GM23248 (cell line): ENCODE measurements around the gene R3HDM2. TPM values are rescaled to one million over a fixed set of nuclear protein-coding genes. Genes with fewer than 3 reads are reported as not detected.

Experiments used
- DNase-seq: peaks from one replicate; pipeline ENCODE4 v3.0.0-alpha.2; 2015
- H2AFZ ChIP-seq: fragments of 200-600 bp; sonication (generic); 2 replicates; pipeline ENCODE4 v1.6.1; 2016; ENCODE audit warnings: antibody characterized with exemption
- H3F3A ChIP-seq: fragments of 200-600 bp; sonication (generic); 2 replicates; pipeline ENCODE4 v1.6.1; 2016; ENCODE audit warnings: mild to moderate bottlenecking, antibody characterized with exemption, mixed run types; ENCODE audit not compliant: insufficient read depth
- H3K27ac ChIP-seq: fragments of 200-600 bp; sonication (generic); 2 replicates; pipeline ENCODE4 v1.5.1; 2016; ENCODE audit warnings: mild to moderate bottlenecking
- H3K27me3 ChIP-seq: fragments of 200-600 bp; sonication (generic); replicated peaks from 2 replicates; pipeline ENCODE4 v1.6.1; 2016; ENCODE audit warnings: mild to moderate bottlenecking; ENCODE audit not compliant: insufficient read depth
- H3K36me3 ChIP-seq: fragments of 200-600 bp; sonication (generic); 2 replicates; pipeline ENCODE4 v1.6.1; 2016; ENCODE audit warnings: low read depth, mild to moderate bottlenecking
- H3K4me1 ChIP-seq: fragments of 200-600 bp; sonication (generic); 2 replicates; pipeline ENCODE4 v1.6.1; 2016; ENCODE audit warnings: mild to moderate bottlenecking; ENCODE audit not compliant: insufficient read depth
- H3K4me2 ChIP-seq: fragments of 200-600 bp; sonication (generic); one replicate; pipeline ENCODE4 v1.6.1; 2016; ENCODE audit warnings: mild to moderate bottlenecking; ENCODE audit not compliant: unreplicated experiment
- H3K4me3 ChIP-seq: fragments of 200-600 bp; sonication (generic); 2 replicates; pipeline ENCODE4 v1.5.1; 2016; ENCODE audit warnings: mild to moderate bottlenecking
- H3K79me2 ChIP-seq: fragments of 200-600 bp; sonication (generic); 2 replicates; pipeline ENCODE4 v1.6.1; 2016; ENCODE audit warnings: mild to moderate bottlenecking; ENCODE audit not compliant: insufficient read depth
- H3K9ac ChIP-seq: fragments of 200-600 bp; sonication (generic); 2 replicates; pipeline ENCODE4 v1.6.1; 2016; ENCODE audit warnings: mild to moderate bottlenecking
- H3K9me2 ChIP-seq: fragments of 200-600 bp; sonication (generic); 2 replicates; pipeline ENCODE4 v1.6.1; 2016; ENCODE audit warnings: mixed run types, mild to moderate bottlenecking, moderate library complexity; ENCODE audit not compliant: insufficient read depth
- H3K9me3 ChIP-seq: fragments of 200-600 bp; sonication (generic); one replicate; pipeline ENCODE4 v1.6.1; 2017; ENCODE audit warnings: low read depth
- H4K20me1 ChIP-seq: fragments of 200-600 bp; sonication (generic); 2 replicates; pipeline ENCODE4 v1.6.0; 2016; ENCODE audit not compliant: insufficient read depth
- EZH2 ChIP-seq: fragments of 200-600 bp; sonication (generic); IDR thresholded peaks from 2 replicates; pipeline ENCODE4 v1.6.1; 2018; ENCODE audit warnings: antibody characterized with exemption, mild to moderate bottlenecking; ENCODE audit not compliant: insufficient read depth, poor library complexity, severe bottlenecking
- EZH2phosphoT487 ChIP-seq: fragments of 200-600 bp; sonication (generic); IDR thresholded peaks from 2 replicates; pipeline ENCODE4 v1.6.1; 2018; ENCODE audit warnings: antibody characterized with exemption, moderate library complexity, mild to moderate bottlenecking, low read depth; ENCODE audit not compliant: insufficient read depth
- WGBS, 2 experiments: methylation state at CpG; one replicate each; pipeline ENCODE4 v1.1.6; 2015 to 2017; ENCODE audit warnings: low lambda C conversion rate in 2 of 2, low coverage in 1 of 2; ENCODE audit errors: missing lambda C conversion rate in 2 of 2; 5-methylcytosine and 5-hydroxymethylcytosine counted together
- in situ Hi-C: fragments of 300-500 bp; cut with MboI; formaldehyde crosslinking; loops from 2 replicates; pipeline ENCODE4 v1.15.0; 2020
- polyA plus RNA-seq: library from polyadenylated mRNA; unstranded; fragments of >200 nt; fragmentation: Nextera tagmentation; extraction: Ambion mirVana; gene quantifications from 2 replicates; pipeline ENCODE4 v1.2.1, GENCODE V29; 2016
- total RNA-seq: library from RNA; depleted of rRNA; stranded (reverse); fragments of >200 nt; shearing (Covaris generic); gene quantifications from 2 replicates; pipeline ENCODE4 v1.2.3, GENCODE V29; 2014

R3HDM2 gene
- total and polyA plus RNA-seq, 2 experiments from 2014 or later, result 16.9 to 17.0 TPM

DNA sequence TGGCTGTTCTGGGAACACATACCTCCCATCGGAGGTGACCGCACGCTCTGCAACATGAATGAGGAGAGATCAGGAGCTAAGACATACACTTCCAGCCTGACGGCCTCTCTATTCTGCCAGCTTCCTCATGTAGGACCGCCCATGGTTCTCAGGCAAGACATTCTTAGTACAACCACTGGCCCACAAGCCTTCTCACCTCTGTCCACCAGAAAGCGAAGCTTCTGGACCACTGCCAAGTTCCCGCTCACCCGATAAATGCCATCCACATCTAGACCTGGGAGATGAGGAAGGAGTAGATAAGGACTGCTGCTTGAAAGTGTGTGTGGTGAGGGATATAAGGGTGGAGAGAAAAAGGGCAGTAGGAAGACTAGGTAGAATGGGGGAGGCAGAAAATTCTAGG lies 43.6 kb upstream of the R3HDM2 start:
- no peak overlapping the region for H3K27ac ChIP-seq
- no peaks in the 10 kb centered on the region for H3F3A ChIP-seq
- H3K79me2 ChIP-seq, result no peaks in the 10 kb centered on the region
- in situ Hi-C loops, result no loop called here
- no peaks in the 10 kb centered on the region for H4K20me1 ChIP-seq
- DNase-seq, result no peak
- peaks cover 46% of the 10 kb centered on the region for H3K27me3 ChIP-seq
- H3K4me2 ChIP-seq, result no peak overlapping the region
- no peak overlapping the region for H2AFZ ChIP-seq
- no peak overlapping the region for H3K4me3 ChIP-seq
- H3K9me2 ChIP-seq, result no peaks in the 10 kb centered on the region
- H3K36me3 ChIP-seq, result no peaks in the 10 kb centered on the region
- TF ChIP-seq EZH2phosphoT487 (no peak), EZH2 (no peak)
- H3K4me1 ChIP-seq, result no peaks in the 10 kb centered on the region
- no peaks in the 10 kb centered on the region for H3K9me3 ChIP-seq
- H3K9ac ChIP-seq, result no peak overlapping the region
- WGBS, 2 experiments, result 90 to 93% methylated on average over 8 of the region's 8 CpGs

DNA sequence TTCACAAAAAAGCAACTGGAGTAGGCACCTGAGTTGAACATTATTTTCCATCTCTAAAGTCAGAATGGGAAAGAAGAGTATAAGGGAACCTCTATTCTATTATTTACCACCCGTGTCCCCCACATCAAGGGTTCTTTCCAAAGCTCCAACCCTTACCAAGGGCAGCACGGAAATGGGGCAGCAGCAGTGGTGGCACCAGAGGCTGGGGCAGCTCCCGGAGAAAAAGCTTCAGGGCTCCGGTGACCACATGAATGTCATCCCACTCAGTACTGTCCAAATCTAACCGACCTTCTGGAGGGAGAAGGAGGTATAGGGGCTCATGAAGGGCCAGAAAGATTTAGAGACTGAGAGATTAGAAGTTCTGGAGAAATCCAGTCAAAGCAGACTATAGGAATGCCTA lies 43.0 kb upstream of the R3HDM2 start:
- no peak overlapping the region for H2AFZ ChIP-seq
- H3K9me3 ChIP-seq, result no peaks in the 10 kb centered on the region
- WGBS, 2 experiments, result 58 to 63% methylated on average over 5 of the region's 5 CpGs
- no peak for DNase-seq
- H3K27ac ChIP-seq, result no peak overlapping the region
- no peaks in the 10 kb centered on the region for H3K79me2 ChIP-seq
- H3F3A ChIP-seq, result no peaks in the 10 kb centered on the region
- H3K4me3 ChIP-seq, result no peak overlapping the region
- no peak for TF ChIP-seq EZH2
- no peak for TF ChIP-seq EZH2phosphoT487
- in situ Hi-C loops, result no loop called here
- no peaks in the 10 kb centered on the region for H3K36me3 ChIP-seq
- no peak overlapping the region for H3K4me2 ChIP-seq
- no peaks in the 10 kb centered on the region for H3K9me2 ChIP-seq
- H3K9ac ChIP-seq, result no peak overlapping the region
- H3K4me1 ChIP-seq, result no peaks in the 10 kb centered on the region
- H3K27me3 ChIP-seq, result peaks cover 46% of the 10 kb centered on the region
- H4K20me1 ChIP-seq, result no peaks in the 10 kb centered on the region

DNA sequence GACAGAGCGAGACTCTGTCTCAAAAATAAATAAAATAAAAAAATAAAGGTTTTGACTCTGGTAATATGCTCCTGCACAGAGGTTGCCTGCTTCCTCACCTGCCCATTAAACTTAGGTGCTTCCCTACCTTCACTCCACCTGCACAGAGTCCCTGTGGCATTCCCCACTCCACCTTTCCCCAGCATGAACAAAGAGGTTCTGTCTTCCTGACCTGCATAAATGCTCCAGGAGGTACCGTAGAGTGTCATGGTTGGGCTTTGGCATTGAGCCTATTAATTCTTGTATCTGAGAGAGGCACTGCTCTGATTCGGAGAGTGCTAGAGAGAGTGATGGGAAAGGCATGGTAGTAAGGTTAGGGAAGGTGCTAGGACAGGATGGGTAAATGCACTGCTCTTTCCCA lies 42.5 kb upstream of the R3HDM2 start:
- no peak overlapping the region for H3K27ac ChIP-seq
- DNase-seq, result no peak
- H3K79me2 ChIP-seq, result no peaks in the 10 kb centered on the region
- H3K27me3 ChIP-seq, result peaks cover 46% of the 10 kb centered on the region
- H2AFZ ChIP-seq, result no peak overlapping the region
- no peaks in the 10 kb centered on the region for H4K20me1 ChIP-seq
- H3K36me3 ChIP-seq, result no peaks in the 10 kb centered on the region
- no peaks in the 10 kb centered on the region for H3K4me1 ChIP-seq
- H3F3A ChIP-seq, result no peaks in the 10 kb centered on the region
- WGBS, 2 experiments, result 24 to 29% methylated on average over 3 of the region's 3 CpGs
- no peak overlapping the region for H3K4me2 ChIP-seq
- no peaks in the 10 kb centered on the region for H3K9me3 ChIP-seq
- in situ Hi-C loops, result no loop called here
- TF ChIP-seq EZH2phosphoT487 (no peak), EZH2 (no peak)
- H3K9me2 ChIP-seq, result no peaks in the 10 kb centered on the region
- H3K9ac ChIP-seq, result no peak overlapping the region
- H3K4me3 ChIP-seq, result no peak overlapping the region

DNA sequence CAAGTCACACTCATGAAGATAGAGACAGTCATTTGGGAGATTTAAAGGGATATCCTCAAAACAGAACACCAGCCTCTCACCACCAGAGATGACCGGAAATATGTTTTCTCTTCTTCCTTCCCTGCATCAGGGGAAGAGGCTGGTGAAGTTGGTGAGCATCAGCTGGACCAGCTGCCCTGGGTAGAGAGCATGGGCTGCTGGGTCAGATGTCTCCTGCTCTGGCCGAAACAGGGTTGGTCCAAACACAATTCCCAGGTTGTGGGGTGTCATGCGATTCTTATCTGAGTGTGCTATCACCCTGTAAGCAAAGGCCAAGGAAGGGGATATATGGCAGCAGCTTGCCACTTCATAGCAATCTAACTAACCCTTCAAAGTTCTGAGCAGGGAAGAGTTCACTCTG lies 41.5 kb upstream of the R3HDM2 start:
- no peak overlapping the region for H3K4me2 ChIP-seq
- H3K9me3 ChIP-seq, result no peaks in the 10 kb centered on the region
- H4K20me1 ChIP-seq, result no peaks in the 10 kb centered on the region
- H2AFZ ChIP-seq, result no peak overlapping the region
- no peak overlapping the region for H3K27ac ChIP-seq
- no peak overlapping the region for H3K9ac ChIP-seq
- H3K79me2 ChIP-seq, result no peaks in the 10 kb centered on the region
- H3K4me1 ChIP-seq, result no peaks in the 10 kb centered on the region
- H3K36me3 ChIP-seq, result no peaks in the 10 kb centered on the region
- no peaks in the 10 kb centered on the region for H3F3A ChIP-seq
- 79 to 82% methylated on average over 3 of the region's 3 CpGs for whole genome bisulfite sequencing, 2 experiments
- TF ChIP-seq EZH2phosphoT487, result no peak
- TF ChIP-seq EZH2, result no peak
- in situ Hi-C loops, result no loop called here
- peaks cover 46% of the 10 kb centered on the region for H3K27me3 ChIP-seq
- no peak overlapping the region for H3K4me3 ChIP-seq
- H3K9me2 ChIP-seq, result no peaks in the 10 kb centered on the region
- DNase-seq, result no peak

DNA sequence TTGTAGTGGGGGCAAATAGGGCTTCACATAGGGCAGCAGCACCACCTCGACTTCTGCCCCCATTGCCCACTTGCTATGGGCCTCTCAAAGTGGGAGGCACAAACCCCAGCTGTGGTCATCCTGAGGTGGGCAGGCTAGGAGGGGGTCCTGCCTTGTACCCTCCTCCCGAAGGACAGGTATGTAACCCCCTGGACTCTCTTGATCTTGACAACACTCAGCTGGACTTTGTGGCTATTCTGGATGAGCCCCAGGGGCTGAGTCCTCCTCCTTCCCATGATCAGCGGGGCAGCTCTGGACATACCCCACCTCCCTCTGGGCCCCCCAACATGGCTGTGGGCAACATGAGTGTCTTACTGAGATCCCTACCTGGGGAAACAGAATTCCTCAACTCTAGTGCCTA lies 40.8 kb upstream of the R3HDM2 start:
- in situ Hi-C loops, result no loop called here
- H3K9me3 ChIP-seq, result no peaks in the 10 kb centered on the region
- no peak overlapping the region for H3K9ac ChIP-seq
- no peaks in the 10 kb centered on the region for H3K9me2 ChIP-seq
- H3K27ac ChIP-seq, result no peak overlapping the region
- no peaks in the 10 kb centered on the region for H4K20me1 ChIP-seq
- no peaks in the 10 kb centered on the region for H3K36me3 ChIP-seq
- no peak overlapping the region for H3K4me2 ChIP-seq
- H3K4me3 ChIP-seq, result no peak overlapping the region
- DNase-seq, result no peak
- H3K27me3 ChIP-seq, result peaks cover 44% of the 10 kb centered on the region
- 65 to 68% methylated on average over 3 of the region's 3 CpGs for WGBS, 2 experiments
- H3K79me2 ChIP-seq, result no peaks in the 10 kb centered on the region
- TF ChIP-seq EZH2, result no peak
- TF ChIP-seq EZH2phosphoT487, result no peak
- H3K4me1 ChIP-seq, result no peaks in the 10 kb centered on the region
- no peaks in the 10 kb centered on the region for H3F3A ChIP-seq
- no peak overlapping the region for H2AFZ ChIP-seq
